ENCODE measurements around the gene NTM.

NTM gene

GRCh38 chr11:132168344-132168981 lies 798.0 kb downstream of the NTM start:
- no peak for TF ChIP-seq CTCF (conservative IDR thresholded peaks at IDR 0.05)
- no peak overlapping the region for H3K27ac ChIP-seq

GRCh38 chr11:132171031-132171430 lies 800.6 kb downstream of the NTM start:
- no peak for TF ChIP-seq CTCF (conservative IDR thresholded peaks at IDR 0.05)
- H3K27ac ChIP-seq, result no peak overlapping the region

GRCh38 chr11:132174362-132175255 lies 804.2 kb downstream of the NTM start:
- H3K27ac ChIP-seq, result no peak overlapping the region

GRCh38 chr11:132177106-132177505 lies 806.7 kb downstream of the NTM start:
- H3K27ac ChIP-seq, result no peak overlapping the region
- no peak for TF ChIP-seq CTCF (conservative IDR thresholded peaks at IDR 0.05)

More at GRCh38 chr11:132174362-132175255, 804.2 kb downstream of the NTM start:
- TF ChIP-seq CTCF (conservative IDR thresholded peaks at IDR 0.05), result no peak

GRCh38 chr11:132184079-132184478 lies 813.7 kb downstream of the NTM start:
- no peak overlapping the region for H3K27ac ChIP-seq
- no peak for TF ChIP-seq CTCF (conservative IDR thresholded peaks at IDR 0.05)

GRCh38 chr11:132185726-132186592 lies 815.5 kb downstream of the NTM start:
- TF ChIP-seq CTCF (conservative IDR thresholded peaks at IDR 0.05), result no peak
- H3K27ac ChIP-seq, result no peak overlapping the region

GRCh38 chr11:132186699-132187098 lies 816.3 kb downstream of the NTM start:
- H3K27ac ChIP-seq, result no peak overlapping the region
- no peak for TF ChIP-seq CTCF (conservative IDR thresholded peaks at IDR 0.05)

All from VCaP (cell line).